Adrenal gland (tissue), 12 donors: ENCODE measurements around the gene ARHGAP22. TPM values are rescaled to one million over a fixed set of nuclear protein-coding genes. Genes with fewer than 3 reads are reported as not detected.

Source experiments
- DNase-seq, 7 donors: peaks; one replicate each; pipeline ENCODE4 v3.0.0-alpha.2; 2019 to 2020
- H3K27ac ChIP-seq, 5 donors: fragments of 200-600 bp; sonication (generic) in 4 of 5; 1 replicate in 3 of 5; 2 replicates in 2 of 5; pipeline versions ENCODE4 v1.5.1 to v1.8.0; 2016 to 2020; ENCODE audit warnings: mild to moderate bottlenecking in 1 of 5
- H3K27me3 ChIP-seq: fragments of 200-600 bp; 2 replicates; pipeline ENCODE4 v1.8.0; 2021
- H3K36me3 ChIP-seq, 2 donors: fragments of 200-600 bp; replicated peaks in 1 of 2; 1 replicate in 1 of 2; 2 replicates in 1 of 2; pipeline versions ENCODE4 v1.5.1 to v1.8.0; 2018 to 2022
- H3K4me1 ChIP-seq, 2 donors: fragments of 200-600 bp; replicated peaks in 1 of 2; 1 replicate in 1 of 2; 2 replicates in 1 of 2; pipeline versions ENCODE4 v1.5.1 to v1.8.0; 2018 to 2021
- H3K4me3 ChIP-seq, 4 donors: fragments of 200-600 bp; sonication (generic) in 3 of 4; one replicate each; pipeline ENCODE4 v1.5.1; 2016 to 2018
- H3K9me3 ChIP-seq, 3 donors: fragments of 200-600 bp; sonication (generic) in 1 of 3; replicated peaks in 1 of 3; 1 replicate in 2 of 3; 2 replicates in 1 of 3; pipeline versions ENCODE4 v1.5.1 to v1.8.0; 2016 to 2021
- POLR2A ChIP-seq, 2 donors: fragments of 450-650 bp; IDR thresholded peaks; one replicate each; pipeline ENCODE4 v1.6.1; 2017; ENCODE audit warnings: antibody characterized with exemption in 2 of 2, mild to moderate bottlenecking in 2 of 2, moderate library complexity in 1 of 2
- WGBS, 4 donors: extraction: QIAGEN DNeasy Blood & Tissue Kit in 2 of 4; methylation state at CpG; one replicate each; pipeline versions ENCODE4 v1.1.5 to v1.1.7; 2013 to 2017; 5-methylcytosine and 5-hydroxymethylcytosine counted together
- intact Hi-C, 2 donors: fragments of 100-400 bp; cut with DNase I; formaldehyde crosslinking; loops; one replicate each; pipeline versions ENCODE4 v1.14.1 to v1.15.0; 2022 to 2023
- polyA plus RNA-seq, 3 donors: library from polyadenylated mRNA; stranded (reverse); fragments of 200-250 nt in 2 of 3; fragments of 350-450 nt in 1 of 3; fragmentation: Illumina TruSeq in 1 of 3; extraction: RNeasy Lipid Tissue Mini Kit (QIAGEN cat#74804) in 1 of 3; gene quantifications; one replicate each; pipeline ENCODE4 v1.2.3, GENCODE V29; 2013 to 2014
- total RNA-seq, 9 donors: library from RNA; depleted of rRNA in 4 of 9; stranded (reverse); fragments of >200 nt in 4 of 9; fragments of 120-200 nt in 1 of 9; fragmentation: NEBNext Ultra II Directional in 1 of 9; extraction: Animal tissue kit (Norgen Biotek cat#: 25700) in 1 of 9; gene quantifications; one replicate each; pipeline versions ENCODE4 v1.1.0 to v1.2.4, GENCODE V29; 2013 to 2023
- TF ChIP-seq, protein P1 (sequence below), 6 experiments: fragments of 450-650 bp in 4 of 6; fragments of 200-600 bp in 2 of 6; sonication (generic) in 1 of 6; IDR thresholded peaks; 1 replicate in 5 of 6; 2 replicates in 1 of 6; pipeline versions ENCODE4 v1.5.1 to v1.8.0; 2016 to 2021; ENCODE audit warnings: antibody characterized with exemption in 6 of 6, mild to moderate bottlenecking in 2 of 6, moderate library complexity in 1 of 6
- donor health status: healthy with polysubstance abuse.
- donor health status: Bipolar disorder and iron deficiency.
- donor health status: DM: yes; HTN: yes; CAD: no.
- donor health status: DM: no; HTN: no; CAD: no.
- donor health status: DM: no; HTN: no; CAD: no.
- donor health status: DM: yes; HTN: yes; CAD: no.

ARHGAP22 gene
- total and polyA plus RNA-seq, 12 donors, result 0.91 to 11.6 (median 4.6) TPM

DNA sequence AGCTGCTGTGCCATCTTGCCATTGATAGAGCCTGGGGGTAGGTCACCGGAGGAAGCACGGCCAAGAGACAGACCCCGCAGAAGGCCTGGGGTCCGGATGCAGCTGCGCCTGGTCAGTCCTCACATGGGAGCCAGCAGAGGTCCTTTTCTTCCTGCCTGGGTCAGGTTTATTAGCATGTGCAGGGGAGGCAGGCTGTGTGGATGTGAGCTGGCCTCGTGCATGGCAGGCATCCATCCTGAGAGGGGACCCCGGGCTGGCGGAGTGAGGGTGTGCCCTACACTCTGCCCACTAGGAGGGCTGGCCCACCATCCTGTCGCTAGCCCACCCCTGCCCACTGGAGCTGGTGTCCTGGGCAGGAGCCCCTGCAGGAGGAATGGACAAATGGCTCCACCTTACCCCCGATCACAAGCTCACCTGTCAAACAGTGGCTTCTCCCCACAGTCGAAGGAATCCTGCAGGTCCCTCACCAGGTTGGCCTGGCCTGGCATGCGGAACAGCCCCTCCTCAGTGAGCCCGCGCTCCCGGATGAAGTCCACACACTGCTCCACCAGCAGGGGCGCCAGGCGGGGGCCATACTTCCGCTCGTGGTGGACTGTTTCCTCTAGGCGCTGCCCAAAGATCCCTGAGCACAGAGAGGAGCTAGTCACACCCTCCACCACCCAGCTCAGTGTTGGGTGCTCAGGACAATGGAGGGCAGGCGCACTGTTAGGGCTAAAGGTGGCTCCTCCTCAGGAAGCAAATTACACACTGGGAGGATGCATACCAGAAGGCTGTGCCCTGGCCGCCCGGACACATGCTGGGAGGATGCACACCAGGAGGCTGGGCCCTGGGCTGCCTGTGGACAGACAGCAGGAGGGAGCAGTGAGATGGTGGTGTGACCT is 145.4 kb downstream of the ARHGAP22 start:
- TF ChIP-seq, protein P1, sequence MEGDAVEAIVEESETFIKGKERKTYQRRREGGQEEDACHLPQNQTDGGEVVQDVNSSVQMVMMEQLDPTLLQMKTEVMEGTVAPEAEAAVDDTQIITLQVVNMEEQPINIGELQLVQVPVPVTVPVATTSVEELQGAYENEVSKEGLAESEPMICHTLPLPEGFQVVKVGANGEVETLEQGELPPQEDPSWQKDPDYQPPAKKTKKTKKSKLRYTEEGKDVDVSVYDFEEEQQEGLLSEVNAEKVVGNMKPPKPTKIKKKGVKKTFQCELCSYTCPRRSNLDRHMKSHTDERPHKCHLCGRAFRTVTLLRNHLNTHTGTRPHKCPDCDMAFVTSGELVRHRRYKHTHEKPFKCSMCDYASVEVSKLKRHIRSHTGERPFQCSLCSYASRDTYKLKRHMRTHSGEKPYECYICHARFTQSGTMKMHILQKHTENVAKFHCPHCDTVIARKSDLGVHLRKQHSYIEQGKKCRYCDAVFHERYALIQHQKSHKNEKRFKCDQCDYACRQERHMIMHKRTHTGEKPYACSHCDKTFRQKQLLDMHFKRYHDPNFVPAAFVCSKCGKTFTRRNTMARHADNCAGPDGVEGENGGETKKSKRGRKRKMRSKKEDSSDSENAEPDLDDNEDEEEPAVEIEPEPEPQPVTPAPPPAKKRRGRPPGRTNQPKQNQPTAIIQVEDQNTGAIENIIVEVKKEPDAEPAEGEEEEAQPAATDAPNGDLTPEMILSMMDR (IDR thresholded peaks at IDR 0.05), result no peak
- TF ChIP-seq POLR2A (IDR thresholded peaks at IDR 0.05), result no peak
- peak in 2 of 7 donors; percentile 10 to 21 for DNase-seq
- no peaks in the 10 kb centered on the region for H3K9me3 ChIP-seq
- intact Hi-C loops, result no loop called here
- 86 to 95% (median 89%) methylated on average over 7 to 23 of the region's 23 CpGs for WGBS, 4 donors
- no peaks in the 10 kb centered on the region for H3K27me3 ChIP-seq
- no peak overlapping the region for H3K4me3 ChIP-seq
- no peak overlapping the region for H3K27ac ChIP-seq
- no peaks in the 10 kb centered on the region for H3K4me1 ChIP-seq
- no peaks in the 10 kb centered on the region for H3K36me3 ChIP-seq

- Histone ChIP-seq H3K27me3 (no peaks in the 10 kb centered on the region), H3K4me3 (no peak overlapping the region), H3K4me1 (no peaks in the 10 kb centered on the region), H3K27ac (no peak overlapping the region), H3K36me3 (no peaks in the 10 kb centered on the region), H3K9me3 (no peaks in the 10 kb centered on the region)
- intact Hi-C loops, result no loop called here
- 43 to 78% (median 74%) methylated on average over 2 to 6 of the region's 6 CpGs; no CpG with 5 or more reads in 1 of the 4 donors for WGBS, 4 donors
- DNase-seq, result peak in 1 of 7 donors; percentile 7
- TF ChIP-seq POLR2A (IDR thresholded peaks at IDR 0.05), result no peak
- TF ChIP-seq, protein P1 (IDR thresholded peaks at IDR 0.05), result no peak
Measured at GRCh38 chr10:48458662-48459048, 146.2 kb downstream of the ARHGAP22 start.

GRCh38 chr10:48457949-48458661 is 146.8 kb downstream of the ARHGAP22 start:
- H3K27me3 ChIP-seq, result no peaks in the 10 kb centered on the region
- no peaks in the 10 kb centered on the region for H3K36me3 ChIP-seq
- no peaks in the 10 kb centered on the region for H3K4me1 ChIP-seq
- no peak for TF ChIP-seq POLR2A (IDR thresholded peaks at IDR 0.05)
- TF ChIP-seq, protein P1 (IDR thresholded peaks at IDR 0.05), result no peak
- H3K4me3 ChIP-seq, result no peak overlapping the region
- DNase-seq, result peak in 1 of 7 donors; percentile 29
- 57 to 97% (median 74%) methylated on average over 2 to 5 of the region's 5 CpGs for WGBS, 4 donors
- no peak overlapping the region for H3K27ac ChIP-seq
- no peaks in the 10 kb centered on the region for H3K9me3 ChIP-seq
- intact Hi-C loops, result no loop called here
